SJSA1 (cell line): ENCODE results near the gene MAP1LC3B. TPM values are rescaled to one million over a fixed set of nuclear protein-coding genes. Genes with fewer than 3 reads are reported as not detected.
"Not testable (repeated sequence)": the region's sequence is repeated elsewhere in the genome, so short reads cannot be mapped to it uniquely, and the experiment has no call there.

Source experiments
- DNase-seq, 2 experiments: peaks; one replicate each; pipeline ENCODE4 v3.0.0-alpha.2; 2015 to 2020; ENCODE audit warnings: low spot score in 2 of 2, low read depth in 1 of 2
- H3K27ac ChIP-seq: fragments of 250-450 bp; sonication (Bioruptor Pico); 2 replicates; pipeline ENCODE4 v1.5.1; 2020; ENCODE audit warnings: mild to moderate bottlenecking, moderate library complexity
- H3K27me3 ChIP-seq: fragments of 250-450 bp; sonication (Bioruptor Pico); replicated peaks from 2 replicates; pipeline ENCODE4 v1.5.1; 2020; ENCODE audit warnings: mild to moderate bottlenecking, moderate library complexity
- H3K36me3 ChIP-seq: fragments of 250-450 bp; sonication (Bioruptor Pico); 2 replicates; pipeline ENCODE4 v1.5.1; 2020; ENCODE audit warnings: mild to moderate bottlenecking
- H3K4me1 ChIP-seq: fragments of 250-450 bp; sonication (Bioruptor Pico); replicated peaks from 2 replicates; pipeline ENCODE4 v1.6.1; 2021; ENCODE audit warnings: mild to moderate bottlenecking
- H3K4me3 ChIP-seq: fragments of 250-450 bp; sonication (Bioruptor Pico); 2 replicates; pipeline ENCODE4 v1.5.1; 2020; ENCODE audit warnings: mild to moderate bottlenecking
- H3K9me3 ChIP-seq: fragments of 250-450 bp; sonication (Bioruptor Pico); replicated peaks from 2 replicates; pipeline ENCODE4 v1.5.1; 2020; ENCODE audit warnings: mild to moderate bottlenecking
- total RNA-seq: library from RNA; depleted of rRNA; stranded (reverse); fragments of >200 nt; shearing (Covaris generic); gene quantifications from 2 replicates; pipeline ENCODE4 v1.2.3, GENCODE V29; 2014

Gene MAP1LC3B
- total RNA-seq, 1 experiment from 2014 or later, result 21.3 TPM

GRCh38 chr16:87350681-87351319 is 41.3 kb upstream of the MAP1LC3B start:
- H3K27ac ChIP-seq, result no peak overlapping the region
- no peak for DNase-seq
- no peak overlapping the region for H3K4me3 ChIP-seq
- H3K4me1 ChIP-seq, result peaks cover 1% of the 10 kb centered on the region
- no peaks in the 10 kb centered on the region for H3K27me3 ChIP-seq
- H3K9me3 ChIP-seq, result no peaks in the 10 kb centered on the region
- H3K36me3 ChIP-seq, result peaks cover 30% of the 10 kb centered on the region

GRCh38 chr16:87351320-87351698 is 40.8 kb upstream of the MAP1LC3B start:
- H3K27me3 ChIP-seq, result no peaks in the 10 kb centered on the region
- peaks cover 25% of the 10 kb centered on the region for H3K36me3 ChIP-seq
- H3K9me3 ChIP-seq, result no peaks in the 10 kb centered on the region
- no peak overlapping the region for H3K4me3 ChIP-seq
- H3K4me1 ChIP-seq, result no peaks in the 10 kb centered on the region
- no peak overlapping the region for H3K27ac ChIP-seq
- DNase-seq, result no peak

GRCh38 chr16:87352818-87353217 is 39.3 kb upstream of the MAP1LC3B start:
- H3K27me3 ChIP-seq, result no peaks in the 10 kb centered on the region
- no peak overlapping the region for H3K27ac ChIP-seq
- H3K36me3 ChIP-seq, result peaks cover 25% of the 10 kb centered on the region
- H3K4me3 ChIP-seq, result no peak overlapping the region
- no peak for DNase-seq
- H3K4me1 ChIP-seq, result no peaks in the 10 kb centered on the region
- H3K9me3 ChIP-seq, result no peaks in the 10 kb centered on the region

GRCh38 chr16:87353613-87354012 is 38.5 kb upstream of the MAP1LC3B start:
- Histone ChIP-seq H3K4me1 (no peaks in the 10 kb centered on the region), H3K9me3 (no peaks in the 10 kb centered on the region), H3K27me3 (no peaks in the 10 kb centered on the region), H3K4me3 (no peak overlapping the region), H3K36me3 (peaks cover 26% of the 10 kb centered on the region), H3K27ac (no peak overlapping the region)
- DNase-seq, result no peak

GRCh38 chr16:87356491-87356853 is 35.7 kb upstream of the MAP1LC3B start:
- peaks cover 51% of the 10 kb centered on the region for H3K36me3 ChIP-seq
- no peak overlapping the region for H3K27ac ChIP-seq
- H3K4me1 ChIP-seq, result peaks cover 5% of the 10 kb centered on the region
- no peak overlapping the region for H3K4me3 ChIP-seq
- no peak for DNase-seq
- no peaks in the 10 kb centered on the region for H3K9me3 ChIP-seq
- no peaks in the 10 kb centered on the region for H3K27me3 ChIP-seq

GRCh38 chr16:87358250-87358649 is 33.9 kb upstream of the MAP1LC3B start:
- peaks cover 23% of the 10 kb centered on the region for H3K4me1 ChIP-seq
- H3K36me3 ChIP-seq, result peaks cover 65% of the 10 kb centered on the region
- H3K27me3 ChIP-seq, result no peaks in the 10 kb centered on the region
- no peak overlapping the region for H3K4me3 ChIP-seq
- H3K27ac ChIP-seq, result no peak overlapping the region
- no peaks in the 10 kb centered on the region for H3K9me3 ChIP-seq
- DNase-seq, result no peak

GRCh38 chr16:87358696-87359095 is 33.4 kb upstream of the MAP1LC3B start:
- Histone ChIP-seq H3K36me3 (peaks cover 65% of the 10 kb centered on the region), H3K9me3 (no peaks in the 10 kb centered on the region), H3K4me3 (no peak overlapping the region), H3K27ac (no peak overlapping the region), H3K27me3 (no peaks in the 10 kb centered on the region), H3K4me1 (peaks cover 28% of the 10 kb centered on the region)
- DNase-seq, result no peak

- no peak for DNase-seq
- Histone ChIP-seq H3K4me1 (peaks cover 32% of the 10 kb centered on the region), H3K9me3 (no peaks in the 10 kb centered on the region), H3K4me3 (no peak overlapping the region), H3K27me3 (no peaks in the 10 kb centered on the region), H3K27ac (no peak overlapping the region), H3K36me3 (peaks cover 65% of the 10 kb centered on the region)
Observed at GRCh38 chr16:87359121-87359520, 33.0 kb upstream of the MAP1LC3B start.

GRCh38 chr16:87360862-87361610 is 31.1 kb upstream of the MAP1LC3B start:
- Histone ChIP-seq H3K36me3 (peaks cover 64% of the 10 kb centered on the region), H3K4me3 (no peak overlapping the region), H3K27me3 (no peaks in the 10 kb centered on the region), H3K27ac (no peak overlapping the region), H3K4me1 (peaks cover 38% of the 10 kb centered on the region), H3K9me3 (no peaks in the 10 kb centered on the region)
- no peak for DNase-seq

GRCh38 chr16:87361916-87362619 is 30.1 kb upstream of the MAP1LC3B start:
- peak in 1 of 2 experiments; percentile 13 for DNase-seq
- Histone ChIP-seq H3K9me3 (no peaks in the 10 kb centered on the region), H3K27ac (no peak overlapping the region)

GRCh38 chr16:87362828-87363559 is 29.1 kb upstream of the MAP1LC3B start:
- Histone ChIP-seq H3K4me1 (peaks cover 38% of the 10 kb centered on the region), H3K36me3 (peaks cover 57% of the 10 kb centered on the region)
- not testable (repeated sequence) for H3K27ac ChIP-seq, H3K9me3 ChIP-seq, H3K27me3 ChIP-seq, H3K4me3 ChIP-seq, DNase-seq

More at GRCh38 chr16:87361916-87362619, 30.1 kb upstream of the MAP1LC3B start:
- no peaks in the 10 kb centered on the region for H3K27me3 ChIP-seq
- peaks cover 38% of the 10 kb centered on the region for H3K4me1 ChIP-seq
- no peak overlapping the region for H3K4me3 ChIP-seq
- H3K36me3 ChIP-seq, result peaks cover 62% of the 10 kb centered on the region

- Histone ChIP-seq H3K9me3 (no peaks in the 10 kb centered on the region), H3K4me3 (no peak overlapping the region), H3K36me3 (peaks cover 47% of the 10 kb centered on the region), H3K27ac (0 out of 2 replicates have a peak overlapping the region, but pooled peaks have one; percentile 4), H3K4me1 (peaks cover 38% of the 10 kb centered on the region), H3K27me3 (no peaks in the 10 kb centered on the region)
- DNase-seq, result peak in 1 of 2 experiments; percentile 68
Observed at GRCh38 chr16:87363771-87364455, 28.2 kb upstream of the MAP1LC3B start.

- Histone ChIP-seq H3K27me3 (no peaks in the 10 kb centered on the region), H3K4me3 (no peak overlapping the region), H3K27ac (no peak overlapping the region), H3K36me3 (peaks cover 35% of the 10 kb centered on the region), H3K4me1 (peaks cover 38% of the 10 kb centered on the region), H3K9me3 (no peaks in the 10 kb centered on the region)
- DNase-seq, result no peak
Observed at GRCh38 chr16:87365021-87365713, 27.0 kb upstream of the MAP1LC3B start.
